Prostate gland (tissue), 2 donors: Measurements from ENCODE around the gene TMEM184A. TPM values are rescaled to one million over a fixed set of nuclear protein-coding genes. Genes with fewer than 3 reads are reported as not detected.
A peak's percentile ranks its signal among the peaks of the same experiment; 100 is the strongest.

Source experiments
- DNase-seq: peaks from one replicate; pipeline ENCODE4 v3.0.0-alpha.2; 2019; ENCODE audit warnings: low spot score
- H3K27ac ChIP-seq, 2 donors: fragments of 200-600 bp; sonication (generic); 2 replicates each; pipeline ENCODE4 v1.5.1; 2017 to 2019
- H3K27me3 ChIP-seq: fragments of 200-600 bp; sonication (generic); replicated peaks from 2 replicates; pipeline ENCODE4 v1.5.1; 2019; ENCODE audit not compliant: insufficient read depth
- H3K36me3 ChIP-seq, 2 donors: fragments of 200-600 bp; sonication (generic); 1 replicate in 1 of 2; 2 replicates in 1 of 2; pipeline versions ENCODE4 v1.5.1 to v1.8.1; 2017 to 2019
- H3K4me1 ChIP-seq: fragments of 200-600 bp; sonication (generic); replicated peaks from 2 replicates; pipeline ENCODE4 v1.5.1; 2019
- H3K4me3 ChIP-seq, 2 donors: fragments of 200-600 bp; sonication (generic); 2 replicates each; pipeline ENCODE4 v1.5.1; 2017 to 2019
- H3K9me3 ChIP-seq: fragments of 200-600 bp; sonication (generic); 2 replicates; pipeline ENCODE4 v1.5.1; 2017
- POLR2A ChIP-seq: fragments of 450-650 bp; IDR thresholded peaks from one replicate; pipeline ENCODE4 v1.6.1; 2016; ENCODE audit warnings: antibody characterized with exemption, mild to moderate bottlenecking
- POLR2AphosphoS5 ChIP-seq: sonication (generic); formaldehyde crosslinking; IDR thresholded peaks from one replicate; pipeline ENCODE4 v1.6.1; 2017; ENCODE audit warnings: antibody characterized with exemption
- WGBS: methylation state at CpG from one replicate; pipeline ENCODE4 v1.1.5; 2018; 5-methylcytosine and 5-hydroxymethylcytosine counted together
- intact Hi-C: fragments of 100-400 bp; cut with DNase I; formaldehyde crosslinking; loops from one replicate; pipeline ENCODE4 v1.14.2; 2022
- total RNA-seq, 2 donors: library from RNA; depleted of rRNA; stranded (reverse); fragments of >200 nt; gene quantifications; one replicate each; pipeline ENCODE4 v1.1.0, GENCODE V29; 2016
- TF ChIP-seq, protein P1 (sequence below), 4 experiments: fragments of 200-600 bp in 2 of 4; fragments of 450-650 bp in 2 of 4; sonication (generic) in 2 of 4; IDR thresholded peaks; 1 replicate in 3 of 4; 2 replicates in 1 of 4; pipeline ENCODE4 v1.5.1; 2016 to 2019; ENCODE audit warnings: antibody characterized with exemption in 4 of 4, mild to moderate bottlenecking in 2 of 4, moderate library complexity in 2 of 4

The TMEM184A gene
- total RNA-seq, 2 donors from 2014 or later: 15.4 to 59.2 TPM

DNA sequence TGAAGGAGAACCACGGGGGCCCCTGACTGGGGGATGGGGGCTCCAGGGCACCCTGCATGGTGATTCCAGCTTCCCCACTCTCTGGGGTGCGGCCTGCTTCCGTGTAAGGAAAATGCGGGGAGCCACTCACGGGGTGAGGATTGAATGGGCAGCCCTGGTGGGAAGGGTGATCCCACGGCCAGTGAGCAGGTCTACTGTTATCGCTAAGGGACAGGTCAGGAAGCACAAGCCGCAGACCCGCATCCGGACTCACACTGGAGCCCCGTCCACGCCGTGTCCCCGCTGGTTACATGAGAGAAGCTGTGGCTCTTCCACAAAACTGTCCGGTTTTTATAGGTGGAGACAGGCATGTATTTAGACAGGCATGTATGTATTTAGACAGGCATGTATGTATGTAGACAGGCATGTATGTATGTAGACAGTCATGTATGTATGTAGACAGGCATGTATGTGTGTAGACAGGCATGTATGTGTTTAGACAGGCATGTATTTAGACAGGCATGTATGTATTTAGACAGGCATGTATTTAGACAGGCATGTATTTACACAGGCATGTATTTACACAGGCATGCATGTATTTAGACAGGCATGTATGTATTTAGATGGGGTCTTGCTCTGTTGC, 8.1 kb upstream of the TMEM184A start:
- DNase-seq: no peak
- H3K4me1 ChIP-seq: peaks cover 27% of the 10 kb centered on the region
- H3K27me3 ChIP-seq: no peaks in the 10 kb centered on the region
- H3K4me3 ChIP-seq: no peak overlapping the region
- 91% methylated on average over 15 of the region's 15 CpGs for WGBS
- TF ChIP-seq POLR2A (no peak), POLR2AphosphoS5 (no peak)
- TF ChIP-seq, protein P1, sequence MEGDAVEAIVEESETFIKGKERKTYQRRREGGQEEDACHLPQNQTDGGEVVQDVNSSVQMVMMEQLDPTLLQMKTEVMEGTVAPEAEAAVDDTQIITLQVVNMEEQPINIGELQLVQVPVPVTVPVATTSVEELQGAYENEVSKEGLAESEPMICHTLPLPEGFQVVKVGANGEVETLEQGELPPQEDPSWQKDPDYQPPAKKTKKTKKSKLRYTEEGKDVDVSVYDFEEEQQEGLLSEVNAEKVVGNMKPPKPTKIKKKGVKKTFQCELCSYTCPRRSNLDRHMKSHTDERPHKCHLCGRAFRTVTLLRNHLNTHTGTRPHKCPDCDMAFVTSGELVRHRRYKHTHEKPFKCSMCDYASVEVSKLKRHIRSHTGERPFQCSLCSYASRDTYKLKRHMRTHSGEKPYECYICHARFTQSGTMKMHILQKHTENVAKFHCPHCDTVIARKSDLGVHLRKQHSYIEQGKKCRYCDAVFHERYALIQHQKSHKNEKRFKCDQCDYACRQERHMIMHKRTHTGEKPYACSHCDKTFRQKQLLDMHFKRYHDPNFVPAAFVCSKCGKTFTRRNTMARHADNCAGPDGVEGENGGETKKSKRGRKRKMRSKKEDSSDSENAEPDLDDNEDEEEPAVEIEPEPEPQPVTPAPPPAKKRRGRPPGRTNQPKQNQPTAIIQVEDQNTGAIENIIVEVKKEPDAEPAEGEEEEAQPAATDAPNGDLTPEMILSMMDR (IDR thresholded peaks at IDR 0.05): no peak
- no peak overlapping the region for H3K27ac ChIP-seq
- no peaks in the 10 kb centered on the region for H3K36me3 ChIP-seq
- no peaks in the 10 kb centered on the region for H3K9me3 ChIP-seq
- intact Hi-C loops: no loop called here

DNA sequence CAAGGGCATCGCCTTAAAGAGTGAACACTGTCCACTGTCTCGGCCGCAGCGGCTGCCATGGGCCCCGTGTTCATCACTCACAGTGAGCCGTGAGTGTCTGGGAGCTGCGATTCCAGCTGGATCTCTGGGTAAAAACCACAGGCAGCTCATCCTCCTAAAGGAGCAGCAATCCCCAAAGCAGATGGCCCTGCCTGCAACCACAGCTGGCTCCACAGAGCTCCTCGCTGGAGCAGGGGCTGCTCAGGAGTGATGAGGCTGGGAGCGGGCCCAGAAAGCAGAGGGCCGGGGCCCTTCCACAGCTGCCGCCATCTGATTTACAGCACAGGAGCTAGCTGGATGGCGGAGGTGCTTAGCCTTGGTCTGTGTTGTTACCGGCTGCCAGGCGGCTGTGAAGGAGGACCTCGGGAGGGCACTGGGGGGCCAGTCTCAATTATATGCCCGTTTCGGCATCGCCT, 6.6 kb upstream of the TMEM184A start:
- Histone ChIP-seq H3K4me1 (peaks cover 28% of the 10 kb centered on the region), H3K4me3 (no peak overlapping the region), H3K27me3 (no peaks in the 10 kb centered on the region), H3K36me3 (no peaks in the 10 kb centered on the region), H3K9me3 (no peaks in the 10 kb centered on the region), H3K27ac (no peak overlapping the region)
- TF ChIP-seq POLR2A: no peak
- TF ChIP-seq, protein P1 (IDR thresholded peaks at IDR 0.05): no peak
- TF ChIP-seq POLR2AphosphoS5: no peak
- intact Hi-C loops: no loop called here
- DNase-seq: no peak
- 82% methylated on average over 18 of the region's 18 CpGs for WGBS

DNA sequence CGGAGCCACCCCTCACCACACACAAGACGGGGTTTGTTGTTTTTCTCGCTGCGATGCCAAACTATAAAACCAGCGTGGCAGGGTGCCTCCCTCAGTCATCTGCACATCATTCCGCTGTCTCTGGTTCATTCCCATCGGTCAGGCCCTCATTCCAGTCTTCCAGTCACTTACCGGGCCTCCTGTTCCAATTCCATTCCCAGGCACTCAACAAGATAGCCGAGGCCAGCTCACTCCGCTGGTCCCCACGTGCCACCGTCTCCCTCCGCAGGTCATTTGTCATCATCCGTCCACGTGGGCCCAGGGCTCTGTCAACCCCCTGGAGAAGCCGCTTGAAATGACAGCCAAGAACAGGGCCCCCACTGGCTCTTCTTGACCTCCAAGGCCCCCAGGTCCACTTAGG, 6.1 kb upstream of the TMEM184A start:
- DNase-seq: no peak
- Histone ChIP-seq H3K4me1 (peaks cover 28% of the 10 kb centered on the region), H3K36me3 (no peaks in the 10 kb centered on the region), H3K4me3 (no peak overlapping the region), H3K27me3 (no peaks in the 10 kb centered on the region), H3K27ac (no peak overlapping the region), H3K9me3 (no peaks in the 10 kb centered on the region)
- TF ChIP-seq POLR2AphosphoS5 (no peak), POLR2A (no peak)
- TF ChIP-seq, protein P1 (IDR thresholded peaks at IDR 0.05): no peak
- intact Hi-C loops: no loop called here
- 56% methylated on average over 16 of the region's 16 CpGs for WGBS

DNA sequence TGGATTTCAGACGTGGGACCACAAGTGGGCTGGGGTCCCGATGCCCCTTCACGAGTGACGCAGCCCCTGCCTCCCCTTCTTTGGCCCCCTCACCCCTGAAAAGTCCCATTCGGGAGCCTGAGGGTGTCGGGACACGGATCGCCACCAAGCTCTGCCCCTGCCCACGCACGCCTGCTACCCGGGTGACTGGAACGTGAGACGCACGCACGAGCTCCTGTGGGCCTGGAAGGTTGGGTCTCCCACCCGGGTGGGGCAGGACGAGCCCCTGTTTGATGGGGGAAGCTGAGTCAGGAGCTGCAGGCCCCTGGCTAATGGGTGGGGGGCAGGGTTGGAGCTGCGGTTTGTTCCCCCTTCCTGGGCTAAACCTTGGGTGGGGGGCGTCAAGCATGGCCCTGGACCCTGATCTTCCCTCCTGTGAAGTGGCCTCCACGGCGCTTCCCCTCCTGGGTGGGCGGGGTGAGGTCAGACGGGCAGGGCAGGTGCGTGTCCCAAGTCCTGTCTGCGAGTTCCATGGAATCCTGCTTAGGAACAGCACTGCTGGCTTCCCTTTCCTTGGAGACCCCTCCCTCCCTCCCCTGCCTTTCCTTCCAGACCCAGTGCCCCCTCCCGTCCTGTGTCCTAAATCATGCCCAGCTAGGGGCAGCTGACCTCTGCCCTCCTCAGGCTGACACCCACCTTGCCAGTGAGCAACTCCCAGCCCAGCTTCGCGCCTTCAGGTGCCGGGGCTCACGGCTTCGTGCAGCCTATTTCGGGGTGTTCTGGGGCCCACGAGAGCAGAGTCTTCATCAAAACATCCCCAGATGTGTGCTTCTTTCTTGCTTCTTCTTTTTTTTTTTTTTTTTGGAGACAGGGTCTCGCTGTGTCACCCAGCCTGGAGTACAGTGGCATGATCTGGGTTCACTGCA, 5.3 kb upstream of the TMEM184A start:
- TF ChIP-seq POLR2A (no peak), POLR2AphosphoS5 (no peak)
- TF ChIP-seq, protein P1 (IDR thresholded peaks at IDR 0.05): no peak
- Histone ChIP-seq H3K4me1 (peaks cover 28% of the 10 kb centered on the region), H3K27me3 (no peaks in the 10 kb centered on the region), H3K36me3 (no peaks in the 10 kb centered on the region), H3K27ac (peak overlapping the region; percentile 83 to 87), H3K4me3 (no peak overlapping the region), H3K9me3 (no peaks in the 10 kb centered on the region)
- WGBS: 81% methylated on average over 33 of the region's 34 CpGs
- intact Hi-C loops: no loop called here
- DNase-seq: no peak
